Omental fat pad (tissue), 4 donors: ENCODE measurements around the gene MRPS23. TPM values are rescaled to one million over a fixed set of nuclear protein-coding genes. Genes with fewer than 3 reads are reported as not detected.

Source experiments
- ATAC-seq: fragments of 150-250 bp; one replicate; pipeline ENCODE4 v1.9.1; 2016; ENCODE audit warnings: mild to moderate bottlenecking, moderate library complexity; ENCODE audit not compliant: low FRiP score
- DNase-seq: peaks from one replicate; pipeline ENCODE4 v3.0.0-alpha.2; 2019; ENCODE audit warnings: low spot score
- CTCF ChIP-seq, 3 donors: fragments of 450-650 bp; IDR thresholded peaks; one replicate each; pipeline ENCODE4 v1.5.1; 2016 to 2017; ENCODE audit warnings: antibody characterized with exemption in 3 of 3, mild to moderate bottlenecking in 3 of 3, moderate library complexity in 2 of 3
- total RNA-seq, 4 donors: library from RNA; depleted of rRNA; stranded (reverse); fragments of >200 nt; gene quantifications; one replicate each; pipeline ENCODE4 v1.1.0, GENCODE V29; 2016

The MRPS23 gene
- total RNA-seq, 4 donors from 2014 or later = 7.9 to 17.1 (median 15.2) TPM

- TF ChIP-seq CTCF (IDR thresholded peaks at IDR 0.05) = no peak
- ATAC-seq (no peak), DNase-seq (no peak)
Measured at GRCh38 chr17:57862694-57863667, 13.1 kb upstream of the MRPS23 start.

- DNase-seq (no peak), ATAC-seq (peak; percentile 60)
- no peak for TF ChIP-seq CTCF (IDR thresholded peaks at IDR 0.05)
Measured at GRCh38 chr17:57861790-57862693, 12.2 kb upstream of the MRPS23 start.

GRCh38 chr17:57861000-57861789, 11.4 kb upstream of the MRPS23 start:
- no peak for TF ChIP-seq CTCF (IDR thresholded peaks at IDR 0.05)
- ATAC-seq = peak; percentile 34
- DNase-seq = no peak

- TF ChIP-seq CTCF (IDR thresholded peaks at IDR 0.05) = no peak
Measured at GRCh38 chr17:57860414-57860999, 10.7 kb upstream of the MRPS23 start.

GRCh38 chr17:57859601-57860413, 10.0 kb upstream of the MRPS23 start:
- DNase-seq (no peak), ATAC-seq (no peak)
- no peak for TF ChIP-seq CTCF (IDR thresholded peaks at IDR 0.05)

More at GRCh38 chr17:57860414-57860999, 10.7 kb upstream of the MRPS23 start:
- ATAC-seq = peak; percentile 21
- DNase-seq = no peak
